Measurements from ENCODE around the gene FTCD.

The FTCD gene

DNA sequence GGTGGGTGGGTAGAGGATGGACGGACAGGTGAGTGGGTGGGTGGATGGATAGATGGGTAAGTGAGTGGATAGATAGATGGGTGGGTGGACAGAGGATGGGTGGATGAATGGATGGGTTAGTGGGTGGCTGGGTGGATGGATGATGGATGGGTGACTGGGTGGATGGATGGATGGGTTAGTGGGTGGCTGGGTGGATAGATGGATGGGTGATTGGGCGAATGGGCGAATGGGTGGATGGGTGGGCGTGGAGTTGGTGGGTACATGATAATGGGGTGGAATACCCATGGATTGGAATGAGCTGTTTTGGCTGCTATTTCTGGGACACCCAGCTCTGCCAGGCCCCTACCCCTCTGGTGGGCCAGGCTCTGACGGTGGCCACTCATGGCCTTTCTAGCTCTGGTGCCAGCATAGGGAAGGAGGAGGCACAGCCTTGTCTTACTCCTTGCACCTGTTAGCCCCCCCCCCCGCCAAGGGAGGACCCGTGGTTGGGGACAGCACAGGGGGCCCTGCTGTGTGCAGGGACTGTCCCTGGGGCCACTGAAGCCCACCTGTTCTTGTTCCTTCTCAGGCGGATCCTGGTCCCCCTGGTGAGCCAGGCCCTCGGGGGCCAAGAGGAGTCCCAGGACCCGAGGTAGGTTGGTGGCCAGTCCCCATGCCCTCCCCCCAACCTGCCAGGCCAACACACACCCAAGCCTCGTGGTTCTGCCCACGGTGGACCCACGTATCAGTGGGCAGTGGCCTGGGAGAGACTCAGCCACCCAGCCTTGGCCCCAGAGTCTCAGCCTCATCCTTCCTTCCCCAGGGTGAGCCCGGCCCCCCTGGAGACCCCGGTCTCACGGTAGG is 31.1 kb downstream of the FTCD start:
- DNase-seq (ENCODE audit: low spot score): no peak

DNA sequence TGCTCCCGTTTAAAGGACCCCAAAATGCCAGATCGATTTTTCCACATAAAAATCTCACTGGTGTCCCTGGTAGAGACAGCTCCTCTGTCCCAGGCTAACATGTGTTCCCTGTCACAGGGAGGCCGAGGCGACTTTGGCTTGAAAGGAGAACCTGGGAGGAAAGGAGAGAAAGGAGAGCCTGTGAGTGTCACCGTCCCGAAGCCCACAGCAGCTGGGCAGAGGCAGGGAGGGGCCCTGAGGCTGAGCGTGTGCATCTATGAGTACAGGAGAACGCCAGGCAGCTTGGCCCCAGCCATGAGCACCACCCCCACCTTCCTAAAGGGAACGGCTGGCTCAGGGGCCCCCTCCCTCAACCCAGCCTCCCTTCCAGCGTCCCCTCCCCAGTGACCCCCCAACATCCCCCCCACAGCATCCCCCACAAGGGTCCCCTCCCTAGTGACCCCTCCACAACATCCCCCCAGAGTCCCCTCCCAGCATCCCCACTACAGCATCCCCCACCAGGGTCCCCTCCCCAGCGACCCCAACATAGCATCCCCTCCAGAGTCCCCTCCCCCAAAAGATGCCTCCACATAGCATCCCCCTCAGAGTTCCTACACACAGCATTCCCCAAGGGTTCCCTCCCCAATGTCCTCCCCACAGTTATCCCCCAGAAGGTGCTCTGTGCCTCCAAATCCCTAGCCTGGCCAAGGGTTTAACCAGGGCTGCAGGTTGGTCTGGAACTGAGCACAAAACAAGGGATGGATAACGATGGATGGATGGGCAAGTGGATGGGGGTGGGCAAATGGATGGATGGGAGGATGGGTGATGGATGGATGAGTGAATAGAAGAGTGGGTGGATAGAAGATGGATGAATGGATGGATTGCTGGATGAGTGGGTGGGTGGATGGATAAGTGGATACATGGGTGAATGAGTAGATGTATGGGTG is 32.4 kb downstream of the FTCD start:
- no peak for DNase-seq (ENCODE audit: low spot score)

DNA sequence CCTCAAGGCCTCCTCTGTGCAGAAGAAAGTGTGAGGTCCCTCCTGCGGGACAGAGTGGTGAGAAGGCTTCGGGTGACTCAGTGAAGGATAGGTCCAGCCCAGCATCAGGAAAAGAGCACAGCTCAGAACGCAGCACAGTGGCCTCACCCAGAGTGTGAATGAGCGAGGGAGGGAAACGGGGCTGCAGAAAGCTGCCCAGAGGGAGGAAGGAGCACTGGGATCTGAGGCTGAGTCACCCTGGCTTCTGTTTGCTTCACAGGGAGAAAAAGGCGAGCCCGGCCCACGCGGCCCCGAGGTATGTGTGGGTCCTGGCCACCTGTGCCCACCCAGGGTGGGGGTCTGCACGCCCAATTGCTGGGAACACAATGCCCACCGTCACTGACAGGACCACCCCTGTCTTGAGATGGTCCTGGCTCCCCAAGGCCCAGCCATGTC is 33.1 kb downstream of the FTCD start:
- DNase-seq (ENCODE audit: low spot score): no peak

DNA sequence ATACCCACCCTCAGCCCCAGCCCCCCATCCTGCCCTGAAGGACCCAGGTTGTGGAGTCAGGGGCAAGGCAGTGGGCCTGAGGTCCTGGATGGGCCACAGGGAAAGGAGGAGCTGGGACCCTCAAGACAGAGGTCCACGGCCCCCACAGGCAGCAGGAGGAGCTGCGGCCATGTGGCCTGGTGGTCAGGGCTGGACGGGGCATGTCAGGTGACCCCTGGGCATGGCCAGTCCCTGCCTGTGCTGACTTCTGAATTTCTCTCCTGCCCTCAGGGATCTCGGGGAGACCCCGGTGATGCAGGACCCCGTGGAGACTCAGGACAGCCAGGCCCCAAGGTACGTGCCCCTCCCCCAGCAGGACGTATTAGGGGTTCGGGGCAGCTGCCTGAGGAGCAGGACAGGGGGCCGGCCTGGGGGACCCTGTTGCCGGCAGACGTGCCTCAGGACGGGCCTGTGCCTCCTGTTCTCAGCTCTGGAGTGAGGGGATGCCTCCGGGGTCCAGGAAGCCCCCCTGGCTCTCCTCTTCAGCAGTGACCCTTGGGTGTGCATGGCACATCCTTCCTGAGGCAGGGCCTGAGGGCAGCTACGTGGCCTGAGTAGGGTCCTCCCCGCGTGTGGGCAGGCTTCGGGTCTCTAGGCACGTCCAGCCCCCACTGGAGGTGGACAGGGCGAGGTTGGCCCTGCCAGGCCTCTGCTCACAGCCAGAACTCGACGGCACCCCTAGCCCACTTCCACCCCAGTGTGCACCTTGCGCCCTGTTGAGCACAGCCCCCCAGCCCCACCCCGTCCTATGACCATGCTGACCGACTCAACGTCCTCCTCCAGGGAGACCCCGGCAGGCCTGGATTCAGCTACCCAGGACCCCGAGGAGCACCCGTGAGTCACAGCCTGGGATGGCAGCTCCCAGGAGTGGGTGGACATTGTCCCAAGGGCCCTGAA is 33.8 kb downstream of the FTCD start:
- DNase-seq (ENCODE audit: low spot score): no peak

DNA sequence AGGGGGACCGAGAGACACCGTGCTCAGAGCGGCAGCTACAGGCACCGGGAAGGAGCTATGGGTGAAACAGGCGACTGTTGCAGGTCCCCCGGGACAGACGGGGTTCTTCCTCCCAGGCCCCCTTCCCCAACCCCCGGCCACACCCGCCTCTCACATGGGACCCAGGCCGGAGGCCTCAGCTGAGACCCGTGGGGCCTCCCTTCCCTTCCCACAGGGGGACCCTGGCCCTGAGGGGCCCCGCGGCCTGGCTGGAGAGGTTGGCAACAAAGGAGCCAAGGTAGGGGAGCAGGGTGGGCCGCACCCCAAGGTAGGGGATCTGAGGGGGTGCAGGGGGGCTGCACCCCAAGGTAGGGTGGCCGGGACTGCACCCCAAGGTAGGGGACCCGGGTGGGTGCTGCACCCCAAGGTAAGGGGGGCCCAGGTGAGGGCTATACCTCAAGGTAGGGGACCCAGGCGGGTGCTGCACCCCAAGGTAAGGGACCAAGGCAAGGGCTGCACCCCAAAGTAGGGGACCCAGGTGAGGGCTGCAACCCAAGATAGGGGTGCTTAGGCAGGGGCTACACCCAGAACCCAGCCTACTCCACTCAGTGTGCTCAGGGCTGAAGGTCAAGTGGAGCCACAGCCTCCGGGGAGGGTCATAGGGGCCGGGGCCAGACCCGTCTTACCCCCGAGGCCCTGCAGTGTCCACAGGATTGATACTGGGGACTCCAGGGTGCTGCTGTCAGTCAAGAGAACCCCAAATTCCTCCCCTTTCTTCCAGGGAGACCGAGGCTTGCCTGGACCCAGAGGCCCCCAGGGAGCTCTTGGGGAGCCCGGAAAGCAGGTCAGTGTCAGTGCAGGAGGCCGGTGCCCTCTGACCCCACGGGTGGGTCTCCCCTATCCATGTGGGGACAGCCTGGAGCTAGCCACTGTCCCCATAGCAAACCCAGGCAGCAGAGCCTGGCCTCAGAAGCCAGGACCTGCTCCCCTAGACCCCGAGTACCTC is 34.8 kb downstream of the FTCD start:
- no peak for DNase-seq (ENCODE audit: low spot score)

DNA sequence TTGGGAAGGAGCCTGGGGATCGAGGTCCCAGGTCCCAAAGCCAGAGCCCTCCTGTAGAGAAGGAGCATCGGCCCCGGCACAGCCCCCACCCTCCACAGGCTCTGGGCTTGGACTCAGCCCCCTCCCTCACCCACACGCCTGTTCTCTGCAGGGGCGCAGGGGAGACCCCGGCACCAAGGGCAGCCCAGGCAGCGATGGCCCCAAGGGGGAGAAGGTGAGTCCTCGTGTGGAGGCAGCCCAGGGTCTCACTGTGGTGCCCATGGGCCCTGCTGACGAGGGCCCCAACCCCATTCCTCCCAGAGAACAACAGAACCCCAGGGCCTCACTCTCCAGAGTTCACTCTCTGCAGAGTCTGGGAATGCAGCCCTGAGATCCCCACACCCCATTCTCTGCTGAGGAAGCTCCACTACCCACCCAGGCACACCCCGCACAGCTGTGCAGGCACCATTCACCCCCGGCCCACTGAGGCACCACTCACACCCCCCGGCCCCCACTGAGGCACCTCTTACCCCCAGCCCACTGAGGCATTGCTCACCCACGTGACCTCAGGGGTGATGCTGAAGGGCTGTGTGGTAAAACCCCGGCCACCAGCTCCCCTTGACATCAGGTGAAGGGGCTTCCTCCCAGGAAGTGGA is 35.6 kb downstream of the FTCD start:
- no peak for DNase-seq (ENCODE audit: low spot score)

DNA sequence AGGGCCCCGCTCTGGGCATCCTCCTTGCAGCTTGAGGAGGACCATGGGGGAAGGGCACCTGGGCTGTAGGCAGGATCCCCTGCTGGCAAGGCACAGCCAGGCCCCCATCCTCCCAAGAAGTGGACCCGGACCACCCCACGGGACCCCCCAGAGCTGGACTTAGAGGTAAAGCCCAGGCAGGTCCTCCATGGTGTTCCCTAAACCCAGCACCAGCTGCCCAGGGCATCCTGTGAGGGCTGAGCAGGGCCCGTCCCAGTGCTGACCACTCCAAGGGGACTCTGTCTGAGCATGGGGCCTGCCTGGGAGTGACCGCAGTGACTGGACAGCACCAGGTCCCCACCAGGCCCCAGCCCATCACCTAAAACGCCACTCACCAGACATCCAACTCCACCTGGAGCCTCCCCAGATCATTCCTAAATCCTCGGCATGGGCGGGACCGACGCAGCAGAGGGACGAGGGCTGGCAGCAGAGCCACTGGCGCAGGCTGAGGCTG is 36.2 kb downstream of the FTCD start:
- no peak for DNase-seq (ENCODE audit: low spot score)

DNA sequence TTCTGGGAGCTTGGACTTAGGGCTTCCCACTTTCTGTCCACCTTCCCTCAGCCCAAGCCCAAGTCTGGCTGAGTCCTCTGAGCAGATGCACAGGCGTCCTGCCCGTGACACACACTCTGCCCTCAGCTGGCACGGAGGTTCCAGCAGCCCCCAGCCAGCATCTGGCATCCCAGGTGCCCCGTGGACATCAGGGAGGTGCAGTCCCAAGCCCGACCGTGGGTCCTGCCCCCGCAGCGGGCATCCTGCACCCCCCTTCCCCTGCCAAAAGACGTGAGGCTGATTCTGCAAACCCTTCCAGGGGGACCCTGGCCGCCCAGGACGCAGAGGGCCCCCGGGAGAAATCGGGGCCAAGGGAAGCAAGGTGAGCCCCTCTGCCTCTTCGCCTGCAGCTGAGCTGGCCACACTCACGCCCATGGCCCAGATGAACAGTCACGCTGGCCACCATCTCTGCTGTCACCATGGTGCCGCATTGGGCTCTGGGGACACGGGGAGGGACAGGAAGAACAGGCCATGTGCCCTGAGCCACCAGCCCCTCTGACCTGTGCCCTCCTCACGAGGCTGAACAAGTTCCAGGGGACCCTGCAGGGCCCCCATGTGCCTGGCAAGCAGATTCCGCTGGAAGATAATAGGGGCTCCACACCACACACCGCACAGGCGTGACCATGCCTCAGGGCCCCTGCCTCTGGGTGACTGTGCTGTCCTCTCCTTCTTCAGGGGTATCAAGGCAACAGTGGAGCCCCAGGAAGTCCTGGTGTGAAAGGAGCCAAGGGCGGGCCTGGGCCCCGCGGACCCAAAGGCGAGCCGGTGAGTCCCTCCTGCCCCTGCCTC is 36.8 kb downstream of the FTCD start:
- DNase-seq (ENCODE audit: low spot score): no peak

DNA sequence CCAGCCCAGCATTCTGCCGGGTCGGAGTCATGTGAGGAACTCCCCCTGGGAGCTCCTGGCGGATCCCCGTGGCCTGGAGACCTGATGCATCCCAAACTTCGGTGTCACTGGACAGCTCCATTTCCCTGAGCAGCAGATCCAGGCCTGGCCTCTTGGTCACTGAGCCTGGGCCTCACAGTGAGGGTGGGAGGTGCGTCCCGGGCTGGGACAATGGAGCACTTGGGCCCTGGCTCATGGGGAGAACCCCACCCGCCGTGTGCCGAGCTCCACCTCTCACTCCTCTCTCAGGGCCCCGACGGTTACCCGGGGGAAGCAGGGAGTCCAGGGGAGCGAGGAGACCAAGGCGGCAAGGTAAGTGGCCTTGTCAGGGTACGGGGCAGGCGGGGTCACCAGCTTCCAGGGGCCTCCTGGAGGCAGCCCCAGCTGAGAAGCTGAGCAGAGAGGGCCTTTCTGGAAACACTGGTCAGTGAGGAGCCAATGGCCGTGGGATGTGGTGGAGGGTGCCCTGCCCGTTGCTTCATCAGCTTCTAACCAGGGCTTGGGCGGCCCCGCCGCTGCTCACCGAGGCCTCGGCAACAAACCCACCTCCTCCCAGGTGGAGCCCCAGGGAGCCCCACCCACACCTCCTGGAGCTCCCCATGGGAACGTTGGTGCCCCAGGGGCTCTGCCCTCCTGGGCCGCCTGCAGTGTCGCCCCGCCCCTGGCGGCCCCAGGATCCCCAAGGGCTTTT is 37.6 kb downstream of the FTCD start:
- DNase-seq (ENCODE audit: low spot score): no peak

DNA sequence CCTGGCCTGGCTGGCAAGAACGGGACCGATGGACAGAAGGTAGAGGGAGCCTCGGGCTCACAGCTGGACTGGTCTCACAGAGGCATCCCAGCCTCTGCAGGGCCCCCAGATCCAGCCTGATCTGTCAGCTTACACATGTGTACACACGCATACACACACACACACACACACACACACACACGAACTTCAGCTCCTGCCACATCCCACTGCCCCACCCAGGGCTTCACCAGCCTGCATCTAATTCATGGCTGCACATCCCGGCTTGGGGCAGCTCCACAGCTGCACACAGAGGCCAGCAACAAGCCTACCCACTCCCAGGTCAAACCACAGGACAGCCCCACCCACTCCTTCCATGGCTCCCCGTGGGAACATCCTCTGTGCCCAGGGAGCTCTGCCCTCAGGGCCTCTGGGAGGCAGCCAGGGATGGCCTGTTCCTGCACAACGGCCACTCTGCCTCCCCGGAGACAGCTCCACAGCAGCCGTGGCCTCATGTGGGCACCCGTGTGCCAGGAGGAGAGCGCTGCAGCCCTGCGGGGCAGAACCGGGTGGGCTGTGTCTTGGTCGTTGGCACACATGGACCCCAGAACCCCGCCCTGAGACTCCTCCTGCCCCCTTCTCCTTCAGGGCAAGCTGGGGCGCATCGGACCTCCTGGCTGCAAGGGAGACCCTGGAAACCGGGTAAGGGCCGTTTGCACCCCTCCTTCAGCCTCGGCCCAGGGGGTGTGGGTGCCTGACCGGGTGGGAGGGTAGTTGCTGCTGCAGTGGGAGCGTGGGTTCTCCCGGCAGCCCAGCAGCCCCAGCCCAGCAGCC is 38.4 kb downstream of the FTCD start:
- no peak for DNase-seq (ENCODE audit: low spot score)

DNA sequence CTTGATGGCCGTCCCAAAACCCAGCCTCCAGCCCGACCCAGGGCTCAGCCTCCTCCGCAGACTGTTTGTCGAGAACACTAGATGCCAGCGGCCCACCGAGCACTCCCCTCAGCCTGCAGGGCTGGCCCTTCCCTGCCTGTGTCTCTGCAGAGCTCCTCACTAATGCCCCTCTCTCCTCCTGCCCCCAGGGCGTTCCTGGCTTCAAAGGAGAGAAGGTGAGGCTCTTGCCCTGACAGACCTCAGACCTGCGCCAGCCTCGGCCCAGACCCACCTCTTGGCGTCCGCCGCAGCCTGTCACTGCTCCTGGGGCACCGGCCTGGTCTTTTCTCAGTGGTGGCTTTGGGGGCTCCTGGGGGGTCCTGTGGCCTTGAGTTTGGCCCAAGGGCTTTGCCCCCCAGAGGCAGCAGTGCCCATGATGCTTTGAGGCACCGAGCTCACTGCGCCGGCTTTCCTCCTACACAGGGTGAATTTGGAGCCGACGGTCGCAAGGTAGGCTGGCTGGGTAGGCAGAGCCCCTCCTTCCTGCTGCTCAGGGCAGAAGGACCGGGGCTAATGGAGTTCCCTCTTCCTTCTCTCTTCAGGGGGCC is 39.1 kb downstream of the FTCD start:
- DNase-seq (ENCODE audit: low spot score): no peak

DNA sequence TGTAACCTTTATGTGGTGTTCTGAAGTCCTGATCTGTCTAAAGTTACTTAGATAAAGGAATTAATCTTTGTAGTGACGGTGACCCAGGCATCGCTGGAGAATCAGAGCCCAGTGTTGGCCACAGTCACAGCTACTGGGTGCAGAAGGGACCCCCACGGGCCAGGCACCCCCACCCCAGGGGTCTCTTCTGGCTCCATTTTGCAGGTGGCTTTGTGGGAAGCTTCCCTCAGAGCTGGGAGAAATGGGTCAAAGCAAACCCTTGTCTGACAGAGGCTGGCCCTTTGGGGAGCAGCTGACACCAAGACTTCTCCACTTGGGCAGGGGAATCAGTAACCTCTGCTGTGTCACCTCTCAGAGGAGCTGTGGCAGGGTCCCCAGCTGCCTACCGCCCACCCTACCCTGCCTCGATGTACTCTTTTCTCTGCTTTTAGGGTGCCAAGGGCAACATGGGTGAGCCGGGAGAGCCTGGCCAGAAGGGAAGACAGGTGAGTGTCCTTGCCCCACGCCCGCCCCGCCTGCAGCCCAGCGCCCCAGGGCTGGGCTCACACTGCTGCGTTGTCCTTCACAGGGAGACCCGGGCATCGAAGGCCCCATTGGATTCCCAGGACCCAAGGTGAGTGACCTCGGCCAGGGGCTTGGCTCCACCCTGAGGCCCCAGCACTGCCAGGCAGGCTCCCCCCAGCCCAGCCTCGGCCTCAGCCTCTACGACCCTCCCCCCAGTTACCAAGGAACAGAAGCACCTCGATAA is 39.8 kb downstream of the FTCD start:
- DNase-seq (ENCODE audit: low spot score): no peak

DNA sequence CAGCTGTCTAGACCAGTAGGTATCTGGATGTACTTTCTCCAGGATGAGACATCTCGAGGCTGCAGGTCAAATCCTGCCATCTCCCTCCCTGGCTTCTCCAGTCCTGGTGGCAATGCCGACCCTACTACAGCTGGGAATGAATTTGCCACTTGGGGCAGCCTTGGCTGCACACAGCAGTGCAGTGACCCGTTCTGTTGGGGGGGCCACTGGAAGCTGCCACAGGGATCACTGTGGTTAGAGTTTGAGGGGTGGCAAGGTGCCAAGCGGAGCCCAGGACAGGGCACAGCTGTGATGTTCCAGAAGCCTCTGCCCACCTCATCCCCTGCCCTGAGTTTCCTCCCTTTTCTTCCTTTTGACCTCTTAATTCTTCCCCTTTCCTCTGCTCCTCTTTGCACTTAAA is 40.4 kb downstream of the FTCD start:
- DNase-seq (ENCODE audit: low spot score): no peak

DNA sequence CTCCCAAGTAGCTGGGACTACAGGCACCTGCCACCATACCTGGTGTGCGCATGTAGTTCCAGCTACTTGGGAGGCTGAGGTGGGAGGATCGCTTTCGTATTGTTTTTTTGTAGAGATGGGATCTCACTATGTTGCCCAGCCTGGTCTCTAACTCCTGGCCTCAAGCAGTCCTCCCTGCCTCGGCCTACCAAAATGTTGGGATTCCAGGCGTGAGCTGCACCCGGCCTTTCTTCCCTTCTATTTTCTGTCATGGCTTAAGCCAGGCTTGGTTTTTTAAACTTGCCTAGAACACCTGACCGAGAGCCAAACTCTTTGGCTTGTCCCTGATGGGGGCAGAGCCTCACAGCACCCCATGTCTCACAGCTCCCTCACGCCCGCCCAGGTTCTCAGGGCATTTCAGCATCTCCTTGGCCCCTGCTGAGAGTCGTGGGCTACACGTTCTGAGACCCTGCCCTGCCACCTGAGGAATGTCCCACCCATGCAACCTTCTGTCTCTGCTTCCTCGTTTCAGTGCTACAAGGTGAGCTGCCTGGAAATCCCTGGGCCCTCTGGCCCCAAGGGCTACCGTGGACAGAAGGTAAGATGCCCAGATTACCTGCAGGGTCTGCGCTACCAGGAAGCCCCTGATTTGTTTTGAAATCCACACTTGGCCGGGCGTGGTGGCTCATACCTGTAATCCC is 41.7 kb downstream of the FTCD start:
- no peak for DNase-seq (ENCODE audit: low spot score)

DNA sequence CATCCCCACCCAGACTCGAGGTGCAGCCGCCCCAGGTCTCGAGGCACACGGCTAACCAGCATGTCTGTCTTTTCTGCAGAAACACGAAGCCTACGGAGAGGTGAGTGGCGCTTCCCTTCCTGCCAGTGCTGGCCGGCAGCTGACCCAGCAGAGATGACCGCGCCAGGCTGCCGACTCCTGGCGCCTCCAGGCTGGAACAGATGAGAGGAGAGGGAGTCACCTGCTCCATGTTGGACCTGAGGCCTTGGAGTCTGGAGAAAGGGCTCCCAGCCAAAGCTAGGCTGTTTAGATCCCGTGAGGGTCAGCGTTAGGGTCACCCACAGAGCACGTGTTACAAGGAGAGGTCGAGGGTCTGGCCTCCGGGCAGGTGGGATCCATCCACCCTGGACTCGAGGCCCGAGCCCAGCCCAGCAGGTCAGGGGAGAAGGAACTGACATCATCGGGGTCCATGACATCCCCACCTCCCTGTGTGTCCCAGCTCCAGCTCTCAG is 42.6 kb downstream of the FTCD start:
- DNase-seq (ENCODE audit: low spot score): no peak
